ENCODE measurements around the gene KRR1.
A peak's percentile ranks its signal among the peaks of the same experiment; 100 is the strongest.
"Not testable (repeated sequence)": the region's sequence is repeated elsewhere in the genome, so short reads cannot be mapped to it uniquely, and the experiment has no call there.

KRR1 gene

GRCh38 chr12:75522124-75522523 is 10.7 kb upstream of the KRR1 start:
- DNase-seq: not testable (repeated sequence)

- DNase-seq: not testable (repeated sequence)
Measured at GRCh38 chr12:75521224-75521623, 9.8 kb upstream of the KRR1 start.

GRCh38 chr12:75509621-75510020 is 1.8 kb downstream of the KRR1 start:
- DNase-seq: no peak

DNA sequence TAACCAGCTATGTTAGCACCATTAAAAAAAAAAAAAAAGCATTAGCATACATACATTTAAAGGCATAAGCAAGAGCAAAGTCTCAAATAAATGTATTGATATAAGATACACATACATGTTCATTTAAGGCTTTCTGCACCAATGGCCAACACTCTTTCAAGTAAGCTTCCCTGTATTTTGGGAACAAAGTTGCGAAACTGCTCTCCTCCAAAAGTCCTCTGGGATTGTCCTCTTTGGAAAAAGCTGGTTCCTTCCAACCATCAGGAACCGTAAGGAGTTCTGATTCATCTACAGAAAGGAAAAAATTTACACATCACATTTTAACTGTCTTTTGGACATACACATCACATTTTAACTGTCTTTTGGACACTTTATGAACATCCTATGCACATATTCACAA is 3.2 kb downstream of the KRR1 start:
- no peak for DNase-seq

DNA sequence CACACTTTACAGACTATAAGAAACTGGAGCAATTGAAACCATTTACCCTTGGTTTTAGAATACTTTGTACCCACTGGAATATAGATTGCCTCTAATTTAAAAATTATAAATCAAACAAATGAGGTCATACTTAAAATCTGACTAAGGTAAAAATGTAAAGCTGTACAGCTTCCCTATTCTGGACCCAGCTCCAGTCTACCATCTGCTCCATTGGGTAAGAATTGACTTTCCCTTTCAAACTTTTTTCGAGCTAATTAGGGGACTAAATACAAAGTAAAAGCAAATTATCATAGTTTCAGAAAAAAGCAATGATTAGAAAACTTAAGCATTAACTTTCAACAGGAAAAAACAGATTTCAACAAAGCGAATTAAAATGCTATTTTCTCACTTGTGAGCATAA is 4.3 kb downstream of the KRR1 start:
- no peak for DNase-seq

DNA sequence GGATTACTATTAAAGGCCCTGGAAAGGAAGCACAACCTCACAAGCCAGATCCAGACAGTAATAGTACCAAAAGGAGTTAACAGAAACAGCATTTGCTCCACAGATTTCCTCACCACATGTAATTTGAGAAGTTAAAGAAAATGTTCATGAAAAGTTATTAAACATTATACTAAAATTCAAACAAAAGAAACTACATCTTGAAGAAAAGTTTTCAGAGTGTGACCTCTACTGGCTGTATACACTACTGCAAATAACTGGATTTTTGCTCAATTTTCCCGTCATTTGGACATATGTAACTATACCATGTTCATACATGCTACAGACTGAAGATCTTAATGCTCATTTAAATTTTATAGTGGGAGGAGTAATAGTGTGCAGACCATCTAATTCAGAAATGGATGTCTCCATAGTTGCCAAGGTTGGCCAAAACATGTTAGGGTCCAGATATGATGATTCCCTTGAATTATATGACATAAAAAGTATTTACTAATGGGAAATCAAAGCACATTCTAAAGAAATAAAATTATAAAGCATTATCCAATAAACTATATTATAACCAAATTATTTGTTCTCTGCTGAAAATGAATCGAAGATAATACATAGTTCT is 5.6 kb downstream of the KRR1 start:
- DNase-seq: peak in 1 of 2 experiments; percentile 32

- DNase-seq: no peak
Measured at GRCh38 chr12:75503866-75504265, 7.5 kb downstream of the KRR1 start.

DNA sequence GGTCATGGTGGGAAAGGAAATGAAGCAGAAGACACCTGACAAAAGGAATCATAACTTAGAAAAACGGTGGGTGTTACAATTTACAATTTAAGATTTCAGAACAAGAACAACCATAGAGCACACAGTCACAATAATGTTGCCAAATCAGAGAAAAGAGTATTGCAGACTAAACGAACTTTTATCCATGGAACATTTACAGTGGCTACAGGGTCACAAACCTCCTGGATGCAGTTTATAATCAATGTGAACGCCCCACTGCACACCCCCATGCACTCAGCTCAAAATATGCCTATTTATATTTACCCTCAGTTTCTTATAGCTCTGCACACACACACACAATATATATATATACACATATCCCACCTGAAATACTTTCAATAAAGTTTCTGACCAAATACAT is 8.0 kb downstream of the KRR1 start:
- DNase-seq: no peak

GRCh38 chr12:75491169-75491568 is 20.2 kb downstream of the KRR1 start:
- DNase-seq: no peak

DNA sequence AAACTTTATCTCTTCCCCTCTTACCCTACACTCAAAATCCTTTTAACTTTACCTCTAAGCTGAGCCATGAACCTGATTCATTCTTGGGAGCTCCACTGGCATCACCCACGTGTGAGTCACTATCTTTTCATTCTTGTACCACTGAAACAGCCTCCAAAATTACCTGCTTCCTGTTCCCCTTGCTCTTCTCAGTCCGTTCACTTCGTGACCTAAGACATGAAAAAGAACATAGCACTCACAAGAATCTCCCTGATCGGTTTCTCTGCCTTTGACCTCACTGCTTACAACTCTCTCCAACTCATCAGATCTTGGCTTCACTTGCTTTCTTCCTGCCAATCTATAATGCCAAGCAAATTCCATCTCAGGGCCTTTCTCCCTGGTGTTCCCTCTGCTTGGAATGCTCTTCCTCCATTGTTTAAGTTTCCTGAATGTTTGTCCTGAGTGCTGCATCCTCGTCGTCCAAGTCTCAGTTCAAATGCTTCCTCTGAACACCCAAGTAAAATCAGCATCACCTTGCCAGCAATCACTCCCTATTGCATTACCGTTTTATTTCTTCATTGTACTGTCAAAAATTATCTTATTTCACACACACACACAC is 21.7 kb downstream of the KRR1 start:
- peak in 1 of 2 experiments; percentile 8 for DNase-seq

- DNase-seq: no peak
Measured at GRCh38 chr12:75489187-75489586, 22.2 kb downstream of the KRR1 start.

GRCh38 chr12:75488553-75488952 is 22.9 kb downstream of the KRR1 start:
- no peak for DNase-seq

- DNase-seq: no peak
Measured at GRCh38 chr12:75487308-75487707, 24.1 kb downstream of the KRR1 start.

- not testable (repeated sequence) for DNase-seq
Measured at GRCh38 chr12:75484450-75484849, 27.0 kb downstream of the KRR1 start.

DNA sequence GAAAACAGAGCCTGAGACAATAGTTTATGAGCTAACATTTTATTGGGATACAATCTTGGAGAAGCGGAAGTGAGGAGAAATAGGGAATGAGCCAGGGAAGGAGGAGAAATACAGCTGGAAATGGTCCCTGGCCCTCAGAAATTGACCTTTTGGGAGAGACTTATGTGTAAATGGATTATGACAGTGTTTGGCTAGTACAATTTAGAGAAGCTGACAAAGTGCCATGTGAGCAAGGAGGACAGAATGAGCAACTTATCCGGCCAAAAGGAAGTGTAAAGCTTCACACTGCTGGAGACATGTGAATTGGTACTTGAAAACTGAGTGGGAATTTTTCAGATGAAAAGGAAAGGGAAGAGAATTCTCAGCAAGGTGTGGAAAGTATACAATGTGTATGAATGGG is 28.0 kb downstream of the KRR1 start:
- DNase-seq: no peak

DNA sequence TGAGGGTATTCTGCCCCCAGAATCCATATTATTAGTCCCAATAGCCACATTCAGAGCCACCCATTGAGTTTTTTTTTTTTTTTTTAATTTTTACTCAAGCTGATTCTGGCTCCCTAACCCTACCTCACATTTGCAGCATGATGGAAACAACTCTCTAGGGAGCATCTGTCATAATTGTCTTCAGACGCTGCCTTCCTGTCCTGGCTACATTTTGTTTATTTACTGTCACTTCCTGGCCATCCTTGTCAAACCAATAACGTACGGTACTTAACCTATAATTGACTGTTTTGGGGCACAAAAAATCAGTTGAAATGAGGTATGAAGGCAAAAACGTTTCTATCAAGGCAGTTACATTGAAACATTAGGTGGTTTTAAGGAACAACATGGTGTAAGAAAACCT is 28.8 kb downstream of the KRR1 start:
- DNase-seq: no peak

DNA sequence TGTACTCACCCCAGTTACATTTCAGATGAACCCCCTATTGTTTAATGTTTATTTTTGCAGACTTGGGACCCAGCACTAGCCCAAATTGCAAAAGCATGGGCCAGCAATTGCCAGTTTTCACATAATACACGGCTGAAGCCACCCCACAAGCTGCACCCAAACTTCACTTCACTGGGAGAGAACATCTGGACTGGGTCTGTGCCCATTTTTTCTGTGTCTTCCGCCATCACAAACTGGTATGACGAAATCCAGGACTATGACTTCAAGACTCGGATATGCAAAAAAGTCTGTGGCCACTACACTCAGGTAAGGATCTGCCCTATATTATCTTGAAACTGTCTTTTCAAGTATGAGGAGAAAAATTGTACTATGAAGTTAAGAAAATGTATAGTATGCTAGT is 29.6 kb downstream of the KRR1 start:
- DNase-seq: no peak

GRCh38 chr12:75481013-75481705 is 30.2 kb downstream of the KRR1 start:
- no peak for DNase-seq

- DNase-seq: peak in 1 of 2 experiments; percentile 30
Measured at GRCh38 chr12:75480469-75480949, 30.9 kb downstream of the KRR1 start, which contains the start of gene GLIPR1. Gene GLIPR1, plus strand, starts transcription at chr12:75480755. Its CDS starts 126 bp downstream, at chr12:75480881.

- no peak for DNase-seq
Measured at GRCh38 chr12:75479963-75480461, 31.4 kb downstream of the KRR1 start.

DNA sequence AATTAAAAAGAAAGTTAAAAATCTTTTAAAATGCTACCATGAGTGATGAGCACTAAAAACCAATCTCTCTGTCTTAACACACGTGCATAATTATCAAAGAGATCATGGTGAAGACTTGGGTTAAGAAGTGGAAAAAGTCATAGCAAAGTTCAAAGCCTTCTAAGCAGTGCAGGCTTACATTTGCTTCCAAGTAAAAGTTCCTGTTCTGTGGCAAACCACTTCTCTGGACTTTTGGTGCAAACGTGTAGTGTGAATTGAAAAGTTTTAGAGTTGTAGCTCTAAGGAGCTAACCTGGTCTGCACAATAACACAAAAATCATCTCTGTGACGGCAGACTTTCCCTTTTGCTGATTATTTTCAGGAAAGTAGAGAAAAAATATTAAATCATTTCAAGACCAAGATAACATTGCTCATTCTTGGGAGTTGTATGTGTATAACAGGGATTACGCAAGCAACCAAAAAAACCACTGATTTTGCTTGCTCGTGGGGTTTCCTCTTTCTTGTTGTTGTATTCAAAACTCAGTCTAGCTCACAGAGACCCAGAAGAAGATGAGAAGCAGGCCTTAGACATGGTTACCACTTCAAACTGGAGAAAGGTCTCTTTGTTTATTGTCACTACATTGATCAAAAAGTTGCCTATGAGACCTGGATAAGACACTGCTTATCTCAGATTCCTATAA is 33.2 kb downstream of the KRR1 start:
- no peak for DNase-seq

DNA sequence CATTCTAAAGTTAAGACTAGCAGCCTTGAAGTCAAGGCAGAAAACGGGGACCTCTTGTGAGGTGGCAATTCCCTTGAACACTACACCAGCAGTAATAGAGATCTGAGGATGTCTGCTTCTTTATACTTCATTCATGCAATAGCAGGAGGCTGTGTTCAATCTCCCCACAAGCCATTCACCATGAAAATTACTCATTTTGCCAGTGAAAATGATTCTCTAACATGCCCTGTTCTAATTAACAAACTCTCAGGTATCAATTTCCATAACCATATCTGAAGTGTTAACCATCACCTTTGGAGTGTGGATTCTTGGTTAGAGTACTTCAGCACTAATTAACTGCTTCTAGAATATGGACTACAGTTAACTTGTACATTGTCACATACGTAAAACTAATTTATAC is 34.3 kb downstream of the KRR1 start:
- DNase-seq: no peak

- DNase-seq: no peak
Measured at GRCh38 chr12:75476071-75476470, 35.3 kb downstream of the KRR1 start.
